Middle frontal gyrus (tissue), 1 donor: ENCODE measurements around the gene ARHGAP24.

Experiments
- DNase-seq: peaks from one replicate; pipeline ENCODE4 v3.0.0-alpha.2; 2015; ENCODE audit warnings: low spot score; ENCODE audit errors: extremely low spot score

Gene ARHGAP24

GRCh38 chr4:85474818-85475630 lies at the start of gene ARHGAP24:
Gene ARHGAP24 (plus strand): TSS chr4:85475150.
- DNase-seq: no peak

GRCh38 chr4:85426366-85426765 lies 48.6 kb upstream of the ARHGAP24 start:
- no peak for DNase-seq

GRCh38 chr4:85427123-85427522 lies 47.8 kb upstream of the ARHGAP24 start:
- DNase-seq: no peak

- no peak for DNase-seq
Observed at GRCh38 chr4:85430226-85430625, 44.7 kb upstream of the ARHGAP24 start.

GRCh38 chr4:85430697-85431096 lies 44.3 kb upstream of the ARHGAP24 start:
- no peak for DNase-seq

- DNase-seq: no peak
Observed at GRCh38 chr4:85431156-85431555, 43.8 kb upstream of the ARHGAP24 start.

GRCh38 chr4:85431881-85432485 lies 43.0 kb upstream of the ARHGAP24 start:
- no peak for DNase-seq

GRCh38 chr4:85445050-85445639 lies 29.8 kb upstream of the ARHGAP24 start:
- DNase-seq: no peak

- no peak for DNase-seq
Observed at GRCh38 chr4:85446141-85446861, 28.6 kb upstream of the ARHGAP24 start.

GRCh38 chr4:85448906-85449890 lies 25.8 kb upstream of the ARHGAP24 start:
- DNase-seq: no peak

GRCh38 chr4:85452058-85452731 lies 22.8 kb upstream of the ARHGAP24 start:
- DNase-seq: no peak

GRCh38 chr4:85455942-85456341 lies 19.0 kb upstream of the ARHGAP24 start:
- DNase-seq: no peak

GRCh38 chr4:85457752-85458467 lies 17.0 kb upstream of the ARHGAP24 start:
- DNase-seq: no peak

- no peak for DNase-seq
Observed at GRCh38 chr4:85459736-85460135, 15.2 kb upstream of the ARHGAP24 start.

- no peak for DNase-seq
Observed at GRCh38 chr4:85474356-85474755, 594 bp upstream of the ARHGAP24 start.

- no peak for DNase-seq
Observed at GRCh38 chr4:85475631-85476233, 782 bp downstream of the ARHGAP24 start.

- DNase-seq: no peak
Observed at GRCh38 chr4:85476381-85476780, 1.4 kb downstream of the ARHGAP24 start.

GRCh38 chr4:85477534-85477933 lies 2.6 kb downstream of the ARHGAP24 start:
- DNase-seq: no peak

GRCh38 chr4:85478576-85478975 lies 3.6 kb downstream of the ARHGAP24 start:
- no peak for DNase-seq
